K562 (cell line): ENCODE measurements around the gene SLC35E2B. TPM values are rescaled to one million over a fixed set of nuclear protein-coding genes. Genes with fewer than 3 reads are reported as not detected.

Experiments used
- CBX5 ChIP-seq: IDR thresholded peaks from 2 replicates; pipeline ENCODE4 v1.6.1; 2014; ENCODE audit warnings: low read depth, borderline replicate concordance
- EP400 ChIP-seq: fragments of 450-650 bp; IDR thresholded peaks from 2 replicates; pipeline ENCODE4 v1.6.1; 2017; ENCODE audit warnings: antibody characterized with exemption, mild to moderate bottlenecking, moderate library complexity
- ESRRA ChIP-seq: fragments of 450-650 bp; IDR thresholded peaks from 2 replicates; pipeline ENCODE4 v1.6.1; 2014; ENCODE audit warnings: low read depth, mild to moderate bottlenecking, moderate library complexity, borderline replicate concordance
- GABPA ChIP-seq: fragments of 200-800 bp; sonication (Bioruptor generic); conservative IDR thresholded peaks from 2 replicates; pipeline ENCODE4 v1.6.1; 2016; ENCODE audit warnings: low read depth, missing genetic modification characterization, missing compliant biosample characterization
- HDAC1 ChIP-seq, 2 experiments: fragments of 450-650 bp; IDR thresholded peaks; 2 replicates each; pipeline ENCODE4 v1.6.1; 2016 to 2017; ENCODE audit warnings: inconsistent platforms in 1 of 2, mild to moderate bottlenecking in 1 of 2, moderate library complexity in 1 of 2
- JUND ChIP-seq, 2 experiments: IDR thresholded peaks; 2 replicates in 1 of 2; 3 replicates in 1 of 2; pipeline ENCODE4 v1.6.1; 2011; ENCODE audit warnings: borderline replicate concordance in 2 of 2, low read depth in 2 of 2, low read length in 2 of 2, improper control_type of control experiment in 1 of 2, missing biosample characterization in 1 of 2, missing genetic modification characterization in 1 of 2, missing genetic modification reagents in 1 of 2
- MYC ChIP-seq, 2 experiments: fragments of 250-450 bp in 1 of 2; sonication (Bioruptor Pico) in 1 of 2; IDR thresholded peaks; 2 replicates each; pipeline versions ENCODE4 v1.5.1 to v1.6.1; 2012 to 2021; ENCODE audit warnings: low read depth in 2 of 2, borderline replicate concordance in 1 of 2, improper control_type of control experiment in 1 of 2, low read length in 1 of 2, mild to moderate bottlenecking in 1 of 2, moderate library complexity in 1 of 2
- RAD21 ChIP-seq, 2 experiments: fragments of 250-450 bp in 1 of 2; fragments of 450-650 bp in 1 of 2; sonication (Bioruptor Pico) in 1 of 2; formaldehyde crosslinking in 1 of 2; IDR thresholded peaks in 1 of 2; conservative IDR thresholded peaks in 1 of 2; 2 replicates each; pipeline versions ENCODE4 v1.4.0 to v1.8.0; 2020 to 2022; ENCODE audit warnings: mild to moderate bottlenecking in 2 of 2, moderate library complexity in 1 of 2
- polyA plus RNA-seq, 8 experiments: library from polyadenylated mRNA; depleted of rRNA in 4 of 8; stranded (reverse) in 5 of 8; unstranded in 3 of 8; fragments of >200 nt; fragmentation: Nextera tagmentation in 2 of 8; fragmentation: Illumina TruSeq in 1 of 8; extraction: Ambion mirVana in 2 of 8; extraction: Trizol in 1 of 8; gene quantifications; 2 replicates each; pipeline versions ENCODE4 v1.2.1 to v1.2.3, GENCODE V29; 2011 to 2014; ENCODE audit warnings: inconsistent platforms in 1 of 8, missing spikeins in 1 of 8
- total RNA-seq, 7 experiments: library from RNA; depleted of rRNA in 6 of 7; stranded (reverse); fragments of >200 nt in 6 of 7; fragmentation: Illumina TruSeq in 2 of 7; extraction: Trizol in 2 of 7; gene quantifications; 2 replicates each; pipeline versions ENCODE4 v1.2.1 to v1.2.3, GENCODE V29; 2011 to 2021; ENCODE audit warnings: low replicate concordance in 1 of 7
- TF ChIP-seq, protein P1 (sequence below): fragments of 450-650 bp; IDR thresholded peaks from 2 replicates; pipeline ENCODE4 v1.7.1; 2018; ENCODE audit warnings: mild to moderate bottlenecking, low read depth; ENCODE audit not compliant: partially characterized antibody
- TF ChIP-seq, protein P2 (sequence below): fragments of 450-650 bp; IDR thresholded peaks from 2 replicates; pipeline ENCODE4 v1.6.1; 2016; ENCODE audit warnings: borderline replicate concordance
- TF ChIP-seq, protein P3 (sequence below), 3 experiments: fragments of 200-800 bp in 1 of 3; fragments of 250-450 bp in 1 of 3; fragments of 450-650 bp in 1 of 3; sonication (Bioruptor Pico) in 1 of 3; sonication (Bioruptor generic) in 1 of 3; formaldehyde crosslinking in 1 of 3; IDR thresholded peaks; 2 replicates each; pipeline versions ENCODE4 v1.6.1 to v1.8.0; 2016 to 2022; ENCODE audit warnings: mild to moderate bottlenecking in 2 of 3, missing genetic modification characterization in 2 of 3, missing compliant biosample characterization in 1 of 3, moderate library complexity in 1 of 3
- TF ChIP-seq, protein P4 (sequence below): sonication (generic); formaldehyde crosslinking; IDR thresholded peaks from 2 replicates; pipeline ENCODE4 v1.9.0; 2022; ENCODE audit warnings: mild to moderate bottlenecking, missing genetic modification reagents
- TF ChIP-seq, protein P5 (sequence below): sonication (generic); formaldehyde crosslinking; IDR thresholded peaks from 2 replicates; pipeline ENCODE4 v1.8.0; 2022; ENCODE audit warnings: missing genetic modification reagents, mild to moderate bottlenecking, moderate library complexity, borderline replicate concordance

The SLC35E2B gene
- total and polyA plus RNA-seq, 9 of the 15 experiments (the other 6 are each of a cell fraction or from before 2014, with no cell fraction given) = 4.7 to 44.6 (median 20.7) TPM

GRCh38 chr1:1724035-1724864 is 31.7 kb upstream of the SLC35E2B start, which contains the start of gene CDK11A (continued):
- TF ChIP-seq, protein P1, sequence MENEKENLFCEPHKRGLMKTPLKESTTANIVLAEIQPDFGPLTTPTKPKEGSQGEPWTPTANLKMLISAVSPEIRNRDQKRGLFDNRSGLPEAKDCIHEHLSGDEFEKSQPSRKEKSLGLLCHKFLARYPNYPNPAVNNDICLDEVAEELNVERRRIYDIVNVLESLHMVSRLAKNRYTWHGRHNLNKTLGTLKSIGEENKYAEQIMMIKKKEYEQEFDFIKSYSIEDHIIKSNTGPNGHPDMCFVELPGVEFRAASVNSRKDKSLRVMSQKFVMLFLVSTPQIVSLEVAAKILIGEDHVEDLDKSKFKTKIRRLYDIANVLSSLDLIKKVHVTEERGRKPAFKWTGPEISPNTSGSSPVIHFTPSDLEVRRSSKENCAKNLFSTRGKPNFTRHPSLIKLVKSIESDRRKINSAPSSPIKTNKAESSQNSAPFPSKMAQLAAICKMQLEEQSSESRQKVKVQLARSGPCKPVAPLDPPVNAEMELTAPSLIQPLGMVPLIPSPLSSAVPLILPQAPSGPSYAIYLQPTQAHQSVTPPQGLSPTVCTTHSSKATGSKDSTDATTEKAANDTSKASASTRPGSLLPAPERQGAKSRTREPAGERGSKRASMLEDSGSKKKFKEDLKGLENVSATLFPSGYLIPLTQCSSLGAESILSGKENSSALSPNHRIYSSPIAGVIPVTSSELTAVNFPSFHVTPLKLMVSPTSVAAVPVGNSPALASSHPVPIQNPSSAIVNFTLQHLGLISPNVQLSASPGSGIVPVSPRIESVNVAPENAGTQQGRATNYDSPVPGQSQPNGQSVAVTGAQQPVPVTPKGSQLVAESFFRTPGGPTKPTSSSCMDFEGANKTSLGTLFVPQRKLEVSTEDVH = peak; percentile 98
- TF ChIP-seq GABPA (tag) (peak; percentile 92), ESRRA (peak; percentile 86), JUND (IDR thresholded peaks at IDR 0.05; ENCODE audit: borderline replicate concordance, low read depth, low read length) (peak; percentile 78), JUND (tag; IDR thresholded peaks at IDR 0.05; ENCODE audit: borderline replicate concordance, low read depth, low read length) (peak; percentile 35; the same call in 1 of the 3 replicates), RAD21 (CRISPR knock-in tag; conservative IDR thresholded peaks at IDR 0.05 in 1 of 2, IDR thresholded peaks at IDR 0.05 in 1 of 2) (0 out of 4 replicates have a peak, but pooled peaks of 1 of the 2 experiments have one; percentile 5), MYC (IDR thresholded peaks at IDR 0.05; ENCODE audit: low read depth, low read length) (peak; percentile 61), MYC (CRISPR knock-in tag; IDR thresholded peaks at IDR 0.05; ENCODE audit: borderline replicate concordance, low read depth) (0 out of 2 replicates have a peak, but pooled peaks have one; percentile 36), EP400 (peak; percentile 91), HDAC1 (IDR thresholded peaks at IDR 0.05) (peak in 1 of 2 experiments; percentile 92; a peak in 2 of 4 replicates), CBX5 (peak; percentile 54; the same call in 1 of the 2 replicates)
- TF ChIP-seq, protein P2, sequence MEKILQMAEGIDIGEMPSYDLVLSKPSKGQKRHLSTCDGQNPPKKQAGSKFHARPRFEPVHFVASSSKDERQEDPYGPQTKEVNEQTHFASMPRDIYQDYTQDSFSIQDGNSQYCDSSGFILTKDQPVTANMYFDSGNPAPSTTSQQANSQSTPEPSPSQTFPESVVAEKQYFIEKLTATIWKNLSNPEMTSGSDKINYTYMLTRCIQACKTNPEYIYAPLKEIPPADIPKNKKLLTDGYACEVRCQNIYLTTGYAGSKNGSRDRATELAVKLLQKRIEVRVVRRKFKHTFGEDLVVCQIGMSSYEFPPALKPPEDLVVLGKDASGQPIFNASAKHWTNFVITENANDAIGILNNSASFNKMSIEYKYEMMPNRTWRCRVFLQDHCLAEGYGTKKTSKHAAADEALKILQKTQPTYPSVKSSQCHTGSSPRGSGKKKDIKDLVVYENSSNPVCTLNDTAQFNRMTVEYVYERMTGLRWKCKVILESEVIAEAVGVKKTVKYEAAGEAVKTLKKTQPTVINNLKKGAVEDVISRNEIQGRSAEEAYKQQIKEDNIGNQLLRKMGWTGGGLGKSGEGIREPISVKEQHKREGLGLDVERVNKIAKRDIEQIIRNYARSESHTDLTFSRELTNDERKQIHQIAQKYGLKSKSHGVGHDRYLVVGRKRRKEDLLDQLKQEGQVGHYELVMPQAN = peak; percentile 94
- TF ChIP-seq, protein P3, sequence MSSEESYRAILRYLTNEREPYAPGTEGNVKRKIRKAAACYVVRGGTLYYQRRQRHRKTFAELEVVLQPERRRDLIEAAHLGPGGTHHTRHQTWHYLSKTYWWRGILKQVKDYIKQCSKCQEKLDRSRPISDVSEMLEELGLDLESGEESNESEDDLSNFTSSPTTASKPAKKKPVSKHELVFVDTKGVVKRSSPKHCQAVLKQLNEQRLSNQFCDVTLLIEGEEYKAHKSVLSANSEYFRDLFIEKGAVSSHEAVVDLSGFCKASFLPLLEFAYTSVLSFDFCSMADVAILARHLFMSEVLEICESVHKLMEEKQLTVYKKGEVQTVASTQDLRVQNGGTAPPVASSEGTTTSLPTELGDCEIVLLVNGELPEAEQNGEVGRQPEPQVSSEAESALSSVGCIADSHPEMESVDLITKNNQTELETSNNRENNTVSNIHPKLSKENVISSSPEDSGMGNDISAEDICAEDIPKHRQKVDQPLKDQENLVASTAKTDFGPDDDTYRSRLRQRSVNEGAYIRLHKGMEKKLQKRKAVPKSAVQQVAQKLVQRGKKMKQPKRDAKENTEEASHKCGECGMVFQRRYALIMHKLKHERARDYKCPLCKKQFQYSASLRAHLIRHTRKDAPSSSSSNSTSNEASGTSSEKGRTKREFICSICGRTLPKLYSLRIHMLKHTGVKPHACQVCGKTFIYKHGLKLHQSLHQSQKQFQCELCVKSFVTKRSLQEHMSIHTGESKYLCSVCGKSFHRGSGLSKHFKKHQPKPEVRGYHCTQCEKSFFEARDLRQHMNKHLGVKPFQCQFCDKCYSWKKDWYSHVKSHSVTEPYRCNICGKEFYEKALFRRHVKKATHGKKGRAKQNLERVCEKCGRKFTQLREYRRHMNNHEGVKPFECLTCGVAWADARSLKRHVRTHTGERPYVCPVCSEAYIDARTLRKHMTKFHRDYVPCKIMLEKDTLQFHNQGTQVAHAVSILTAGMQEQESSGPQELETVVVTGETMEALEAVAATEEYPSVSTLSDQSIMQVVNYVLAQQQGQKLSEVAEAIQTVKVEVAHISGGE (CRISPR knock-in tag; IDR thresholded peaks at IDR 0.05) = peak in 2 of 3 experiments; percentile 73 to 93; a peak in 3 of 6 replicates
- TF ChIP-seq, protein P4, sequence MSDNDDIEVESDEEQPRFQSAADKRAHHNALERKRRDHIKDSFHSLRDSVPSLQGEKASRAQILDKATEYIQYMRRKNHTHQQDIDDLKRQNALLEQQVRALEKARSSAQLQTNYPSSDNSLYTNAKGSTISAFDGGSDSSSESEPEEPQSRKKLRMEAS (CRISPR knock-in tag) = peak; percentile 77
- TF ChIP-seq, protein P5, sequence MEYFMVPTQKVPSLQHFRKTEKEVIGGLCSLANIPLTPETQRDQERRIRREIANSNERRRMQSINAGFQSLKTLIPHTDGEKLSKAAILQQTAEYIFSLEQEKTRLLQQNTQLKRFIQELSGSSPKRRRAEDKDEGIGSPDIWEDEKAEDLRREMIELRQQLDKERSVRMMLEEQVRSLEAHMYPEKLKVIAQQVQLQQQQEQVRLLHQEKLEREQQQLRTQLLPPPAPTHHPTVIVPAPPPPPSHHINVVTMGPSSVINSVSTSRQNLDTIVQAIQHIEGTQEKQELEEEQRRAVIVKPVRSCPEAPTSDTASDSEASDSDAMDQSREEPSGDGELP (CRISPR knock-in tag) = peak; percentile 64; the same call in 1 of the 2 replicates
